Heart right ventricle (tissue), 16 donors: ENCODE data around the gene AACS. TPM values are rescaled to one million over a fixed set of nuclear protein-coding genes. Genes with fewer than 3 reads are reported as not detected.

ENCODE experiments used
- ATAC-seq, 8 donors: fragments of 200-7000 bp; cut with Tn5 transposase; one replicate each; pipeline ENCODE4 v1.9.1; 2020; ENCODE audit warnings: mild to moderate bottlenecking in 8 of 8, moderate library complexity in 8 of 8, moderate number of reproducible peaks in 1 of 8
- DNase-seq, 2 donors: peaks; one replicate each; pipeline ENCODE4 v3.0.0-alpha.2; 2020
- H3K27ac ChIP-seq, 10 donors: fragments of 200-600 bp; sonication (generic) in 2 of 10; one replicate each; pipeline versions ENCODE4 v1.5.0 to v1.8.0; 2020 to 2022; ENCODE audit warnings: mild to moderate bottlenecking in 3 of 10
- H3K27me3 ChIP-seq, 7 donors: fragments of 200-600 bp; one replicate each; pipeline ENCODE4 v1.8.0; 2021 to 2022; ENCODE audit warnings: mild to moderate bottlenecking in 2 of 7
- H3K36me3 ChIP-seq, 9 donors: fragments of 200-600 bp; sonication (generic) in 1 of 9; one replicate each; pipeline versions ENCODE4 v1.5.0 to v1.8.0; 2020 to 2022; ENCODE audit warnings: mild to moderate bottlenecking in 2 of 9
- H3K4me1 ChIP-seq, 9 donors: fragments of 200-600 bp; sonication (generic) in 1 of 9; one replicate each; pipeline versions ENCODE4 v1.5.0 to v1.8.0; 2020 to 2022; ENCODE audit warnings: mild to moderate bottlenecking in 4 of 9
- H3K4me3 ChIP-seq, 10 donors: fragments of 200-600 bp; sonication (generic) in 2 of 10; one replicate each; pipeline versions ENCODE4 v1.5.0 to v1.8.0; 2020 to 2022; ENCODE audit warnings: mild to moderate bottlenecking in 7 of 10, moderate library complexity in 2 of 10
- H3K9me3 ChIP-seq, 11 donors: fragments of 200-600 bp in 10 of 11; sonication (generic) in 2 of 11; one replicate each; pipeline versions ENCODE4 v1.5.0 to v1.8.0; 2013 to 2022; ENCODE audit warnings: mild to moderate bottlenecking in 2 of 11, control low read depth in 1 of 11, moderate library complexity in 1 of 11
- CTCF ChIP-seq, 9 donors: fragments of 200-600 bp; sonication (generic) in 2 of 9; IDR thresholded peaks; one replicate each; pipeline versions ENCODE4 v1.5.0 to v1.8.0; 2021 to 2022; ENCODE audit warnings: antibody characterized with exemption in 9 of 9, mild to moderate bottlenecking in 5 of 9, moderate library complexity in 1 of 9
- WGBS, 2 donors: extraction: QIAGEN DNeasy Blood & Tissue Kit; methylation state at CpG; one replicate each; pipeline ENCODE4 v1.1.7; 2013; ENCODE audit warnings: inconsistent platforms in 1 of 2; 5-methylcytosine and 5-hydroxymethylcytosine counted together
- intact Hi-C, 10 donors: fragments of 100-400 bp; cut with DNase I; formaldehyde crosslinking; loops; one replicate each; pipeline versions ENCODE4 v1.11.1 to v1.14.2; 2022
- polyA plus RNA-seq, 2 donors: library from polyadenylated mRNA; stranded (reverse); fragments of 200-250 nt; gene quantifications; one replicate each; pipeline ENCODE4 v1.2.3, GENCODE V29; 2013
- total RNA-seq, 10 donors: library from RNA; stranded (reverse); fragmentation: NEBNext Ultra II Directional in 3 of 10; extraction: Animal tissue kit (Norgen Biotek cat#: 25700) in 3 of 10; gene quantifications; one replicate each; pipeline versions ENCODE4 v1.2.1 to v1.2.4, GENCODE V29; 2021 to 2023
- donor health status: Arrhythmogenic right ventricular cardiomyopathy.
- donor health status: ischemic (EF 13 %, LVEDD 7.1; RV severe dilation, severe dysfunction).
- donor health status: healthy with polysubstance abuse.
- donor health status: DM: no; HTN: yes; CAD: no.
- donor health status: DM: no; HTN: no; CAD: no.
- donor health status: ischemic (EF 25% LVEDD 6.9; RV normal size, moderate dysfunction).
- donor health status: ischemic (EF 25% LVEDD 5.7; RV mildly dilated, moderate dysfunction).
- donor health status: healthy.
- donor health status: DM: yes; HTN: yes; CAD: no.
- donor health status: Ischemic cardiomyopathy.
- donor health status: ischemic (EF 35%, LVEDD 5.7; RV mildly dilated, moderate dysfunction).
- donor health status: nonischemic (EF 11% LVEDD 7.7; RV severe dilation, severe dysfunction).
- donor health status: DM: yes; HTN: yes; CAD: no.
- donor health status: PGD.
- donor health status: ischemic (EF 29% LVEDD 5.4; RV normal size, mild dysfunction).
- donor health status: nonischemic (EF 23%, LVEDD 6.1; RV moderate dilation, normal function).

AACS gene
- total and polyA plus RNA-seq, 12 donors = 8.5 to 19.4 (median 12.1) TPM

DNA sequence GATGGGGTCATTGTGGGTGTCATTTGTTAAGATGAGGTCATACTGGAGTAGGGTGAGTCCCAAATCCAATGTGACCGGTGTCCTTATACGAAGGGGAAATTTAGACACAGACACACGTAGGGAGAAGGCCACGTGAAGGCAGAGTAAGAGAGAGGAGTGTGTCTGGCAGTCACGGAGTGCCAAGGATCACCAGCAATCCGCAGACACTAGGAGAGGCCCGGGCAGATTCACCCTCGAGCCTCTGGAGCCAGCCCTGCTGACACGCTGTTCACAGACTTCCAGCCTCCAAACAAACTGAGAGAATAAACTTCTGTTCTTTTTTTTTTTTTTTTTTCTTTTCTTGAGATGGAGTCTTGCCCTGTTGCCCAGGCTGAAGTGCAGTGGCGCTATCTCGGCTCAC, 46.9 kb upstream of the AACS start:
- peaks cover 0 to 32% (median 0%) of the 10 kb centered on the region in 9 donors for H3K36me3 ChIP-seq
- 92 to 94% methylated on average over 11 of the region's 11 CpGs for WGBS, 2 donors
- H3K4me1 ChIP-seq = no peaks in the 10 kb centered on the region
- peaks cover 0 to 5% (median 0%) of the 10 kb centered on the region in 11 donors for H3K9me3 ChIP-seq
- no peak for ATAC-seq
- intact Hi-C loops = no loop called here
- no peak for TF ChIP-seq CTCF (IDR thresholded peaks at IDR 0.05)
- H3K27ac ChIP-seq = no peak overlapping the region
- no peak for DNase-seq
- no peaks in the 10 kb centered on the region for H3K27me3 ChIP-seq
- H3K4me3 ChIP-seq = no peak overlapping the region

DNA sequence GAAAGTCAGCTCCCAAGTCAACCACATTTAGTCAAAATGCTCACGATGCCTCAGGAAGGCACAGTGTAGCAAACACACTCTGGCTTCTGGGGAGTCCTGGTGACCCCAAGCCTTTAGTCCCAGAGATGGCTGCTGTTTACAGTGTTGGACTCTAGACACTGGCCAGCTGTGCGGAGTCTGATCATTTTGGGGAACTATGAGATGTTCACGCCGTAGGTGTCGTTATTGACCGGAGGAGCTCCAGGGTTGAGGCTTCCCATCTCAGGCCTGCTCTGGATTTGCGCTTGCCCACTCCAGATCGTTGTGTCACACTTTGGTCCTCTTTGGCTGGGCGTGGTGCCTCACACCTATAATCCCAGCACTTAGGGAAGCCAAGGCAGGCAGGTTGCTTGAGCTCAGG, 44.1 kb upstream of the AACS start:
- Histone ChIP-seq H3K9me3 (peaks cover 0 to 5% (median 0%) of the 10 kb centered on the region in 11 donors), H3K36me3 (peaks cover 0 to 18% (median 0%) of the 10 kb centered on the region in 9 donors), H3K27me3 (no peaks in the 10 kb centered on the region), H3K27ac (no peak overlapping the region), H3K4me3 (no peak overlapping the region), H3K4me1 (no peaks in the 10 kb centered on the region)
- TF ChIP-seq CTCF (IDR thresholded peaks at IDR 0.05) = no peak
- ATAC-seq = no peak
- intact Hi-C loops = no loop called here
- WGBS, 2 donors = 94 to 96% methylated on average over 9 of the region's 9 CpGs
- no peak for DNase-seq

GRCh38 chr12:125021771-125022170, 43.5 kb upstream of the AACS start:
- H3K4me1 ChIP-seq = no peaks in the 10 kb centered on the region
- 74 to 83% methylated on average over 5 of the region's 5 CpGs for WGBS, 2 donors
- DNase-seq (no peak), ATAC-seq (no peak)
- intact Hi-C loops = no loop called here
- no peak overlapping the region for H3K4me3 ChIP-seq
- no peak overlapping the region for H3K27ac ChIP-seq
- no peak for TF ChIP-seq CTCF (IDR thresholded peaks at IDR 0.05)
- H3K36me3 ChIP-seq = peaks cover 0 to 22% (median 0%) of the 10 kb centered on the region in 9 donors
- H3K27me3 ChIP-seq = no peaks in the 10 kb centered on the region
- H3K9me3 ChIP-seq = peaks cover 0 to 5% (median 0%) of the 10 kb centered on the region in 11 donors

DNA sequence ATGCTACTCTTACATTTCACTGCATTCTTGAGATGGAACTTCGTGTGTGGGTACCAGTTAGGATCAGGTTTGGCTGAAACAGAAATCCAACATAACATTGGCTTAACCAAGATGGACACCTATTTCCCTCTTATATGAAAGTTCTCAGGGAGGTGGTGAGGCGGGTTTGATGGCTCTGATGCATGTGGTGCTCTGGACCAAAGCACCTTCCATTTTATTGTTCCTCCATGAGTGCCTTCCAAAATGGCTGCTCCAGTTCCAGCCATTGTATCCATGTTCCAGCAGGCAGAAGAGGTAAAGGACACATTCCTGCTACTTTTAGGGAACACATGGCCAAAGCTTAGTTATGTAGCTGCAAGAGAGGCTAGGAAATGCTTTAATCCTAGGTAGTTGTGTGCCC, 42.2 kb upstream of the AACS start:
- no peak for ATAC-seq
- peaks cover 0 to 15% (median 0%) of the 10 kb centered on the region in 9 donors for H3K36me3 ChIP-seq

More for the DNA sequence above, 42.2 kb upstream of the AACS start:
- Histone ChIP-seq H3K27ac (no peak overlapping the region), H3K9me3 (peaks cover 0 to 5% (median 0%) of the 10 kb centered on the region in 11 donors), H3K27me3 (no peaks in the 10 kb centered on the region), H3K4me3 (no peak overlapping the region), H3K4me1 (no peaks in the 10 kb centered on the region)
- no peak for DNase-seq
- intact Hi-C loops = no loop called here
- no peak for TF ChIP-seq CTCF (IDR thresholded peaks at IDR 0.05)
- 94 to 98% methylated on average over 2 of the region's 2 CpGs for WGBS, 2 donors
